Suprapubic skin (tissue), 4 donors: ENCODE data around the gene DBN1. TPM values are rescaled to one million over a fixed set of nuclear protein-coding genes. Genes with fewer than 3 reads are reported as not detected.

Experiments used
- DNase-seq, 2 donors: peaks; one replicate each; pipeline ENCODE4 v3.0.0-alpha.2; 2019; ENCODE audit warnings: low spot score in 2 of 2
- H3K27ac ChIP-seq: fragments of 200-600 bp; sonication (generic); one replicate; pipeline ENCODE4 v1.5.1; 2019
- H3K27me3 ChIP-seq: fragments of 200-600 bp; sonication (generic); one replicate; pipeline ENCODE4 v1.5.1; 2019
- H3K36me3 ChIP-seq: fragments of 200-600 bp; sonication (generic); one replicate; pipeline ENCODE4 v1.5.1; 2019
- H3K4me1 ChIP-seq: fragments of 200-600 bp; sonication (generic); one replicate; pipeline ENCODE4 v1.5.1; 2019
- H3K4me3 ChIP-seq: fragments of 200-600 bp; sonication (generic); one replicate; pipeline ENCODE4 v1.5.1; 2019; ENCODE audit warnings: mild to moderate bottlenecking
- H3K9me3 ChIP-seq: fragments of 200-600 bp; sonication (generic); one replicate; pipeline ENCODE4 v1.5.1; 2019
- EP300 ChIP-seq: sonication (generic); formaldehyde crosslinking; IDR thresholded peaks from one replicate; pipeline ENCODE4 v1.6.1; 2017; ENCODE audit warnings: antibody characterized with exemption
- POLR2A ChIP-seq, 2 donors: fragments of 450-650 bp; IDR thresholded peaks; one replicate each; pipeline ENCODE4 v1.6.1; 2017; ENCODE audit warnings: antibody characterized with exemption in 2 of 2, mild to moderate bottlenecking in 2 of 2, moderate library complexity in 2 of 2
- POLR2AphosphoS5 ChIP-seq, 3 donors: sonication (generic); formaldehyde crosslinking; IDR thresholded peaks; one replicate each; pipeline ENCODE4 v1.6.1; 2017; ENCODE audit warnings: antibody characterized with exemption in 3 of 3
- WGBS: methylation state at CpG from one replicate; pipeline ENCODE4 v1.1.5; 2018; 5-methylcytosine and 5-hydroxymethylcytosine counted together
- total RNA-seq, 4 donors: library from RNA; depleted of rRNA; stranded (reverse); fragments of >200 nt; gene quantifications; one replicate each; pipeline ENCODE4 v1.1.0, GENCODE V29; 2016
- TF ChIP-seq, protein P1 (sequence below), 2 donors: fragments of 200-600 bp in 1 of 2; fragments of 450-650 bp in 1 of 2; sonication (generic) in 1 of 2; IDR thresholded peaks; one replicate each; pipeline ENCODE4 v1.5.1; 2016 to 2019; ENCODE audit warnings: antibody characterized with exemption in 2 of 2, mild to moderate bottlenecking in 1 of 2, moderate library complexity in 1 of 2

The DBN1 gene
- total RNA-seq, 4 donors from 2014 or later: 13.1 to 43.4 (median 25.3) TPM

- no peak overlapping the region for H3K4me3 ChIP-seq
- no peaks in the 10 kb centered on the region for H3K9me3 ChIP-seq
- H3K4me1 ChIP-seq: peaks cover 36% of the 10 kb centered on the region
- H3K36me3 ChIP-seq: no peaks in the 10 kb centered on the region
- no peak overlapping the region for H3K27ac ChIP-seq
- no peaks in the 10 kb centered on the region for H3K27me3 ChIP-seq
- DNase-seq: peak; percentile 93 to 94
- TF ChIP-seq EP300: no peak
- TF ChIP-seq, protein P1, sequence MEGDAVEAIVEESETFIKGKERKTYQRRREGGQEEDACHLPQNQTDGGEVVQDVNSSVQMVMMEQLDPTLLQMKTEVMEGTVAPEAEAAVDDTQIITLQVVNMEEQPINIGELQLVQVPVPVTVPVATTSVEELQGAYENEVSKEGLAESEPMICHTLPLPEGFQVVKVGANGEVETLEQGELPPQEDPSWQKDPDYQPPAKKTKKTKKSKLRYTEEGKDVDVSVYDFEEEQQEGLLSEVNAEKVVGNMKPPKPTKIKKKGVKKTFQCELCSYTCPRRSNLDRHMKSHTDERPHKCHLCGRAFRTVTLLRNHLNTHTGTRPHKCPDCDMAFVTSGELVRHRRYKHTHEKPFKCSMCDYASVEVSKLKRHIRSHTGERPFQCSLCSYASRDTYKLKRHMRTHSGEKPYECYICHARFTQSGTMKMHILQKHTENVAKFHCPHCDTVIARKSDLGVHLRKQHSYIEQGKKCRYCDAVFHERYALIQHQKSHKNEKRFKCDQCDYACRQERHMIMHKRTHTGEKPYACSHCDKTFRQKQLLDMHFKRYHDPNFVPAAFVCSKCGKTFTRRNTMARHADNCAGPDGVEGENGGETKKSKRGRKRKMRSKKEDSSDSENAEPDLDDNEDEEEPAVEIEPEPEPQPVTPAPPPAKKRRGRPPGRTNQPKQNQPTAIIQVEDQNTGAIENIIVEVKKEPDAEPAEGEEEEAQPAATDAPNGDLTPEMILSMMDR (IDR thresholded peaks at IDR 0.05): peak; percentile 78 to 93
- 27% methylated on average over 6 of the region's 10 CpGs for WGBS
These were observed 27.5 kb upstream of the DBN1 start for GRCh38 chr5:177500685-177501522.

GRCh38 chr5:177499842-177500241, 26.4 kb upstream of the DBN1 start:
- Histone ChIP-seq H3K27ac (no peak overlapping the region), H3K27me3 (no peaks in the 10 kb centered on the region), H3K4me1 (peaks cover 46% of the 10 kb centered on the region), H3K9me3 (no peaks in the 10 kb centered on the region), H3K4me3 (no peak overlapping the region), H3K36me3 (no peaks in the 10 kb centered on the region)
- 85% methylated on average over 6 of the region's 6 CpGs for WGBS
- no peak for TF ChIP-seq EP300
- TF ChIP-seq POLR2A (IDR thresholded peaks at IDR 0.05): no peak
- TF ChIP-seq, protein P1 (IDR thresholded peaks at IDR 0.05): no peak
- no peak for TF ChIP-seq POLR2AphosphoS5 (IDR thresholded peaks at IDR 0.05)
- DNase-seq: no peak

DNA sequence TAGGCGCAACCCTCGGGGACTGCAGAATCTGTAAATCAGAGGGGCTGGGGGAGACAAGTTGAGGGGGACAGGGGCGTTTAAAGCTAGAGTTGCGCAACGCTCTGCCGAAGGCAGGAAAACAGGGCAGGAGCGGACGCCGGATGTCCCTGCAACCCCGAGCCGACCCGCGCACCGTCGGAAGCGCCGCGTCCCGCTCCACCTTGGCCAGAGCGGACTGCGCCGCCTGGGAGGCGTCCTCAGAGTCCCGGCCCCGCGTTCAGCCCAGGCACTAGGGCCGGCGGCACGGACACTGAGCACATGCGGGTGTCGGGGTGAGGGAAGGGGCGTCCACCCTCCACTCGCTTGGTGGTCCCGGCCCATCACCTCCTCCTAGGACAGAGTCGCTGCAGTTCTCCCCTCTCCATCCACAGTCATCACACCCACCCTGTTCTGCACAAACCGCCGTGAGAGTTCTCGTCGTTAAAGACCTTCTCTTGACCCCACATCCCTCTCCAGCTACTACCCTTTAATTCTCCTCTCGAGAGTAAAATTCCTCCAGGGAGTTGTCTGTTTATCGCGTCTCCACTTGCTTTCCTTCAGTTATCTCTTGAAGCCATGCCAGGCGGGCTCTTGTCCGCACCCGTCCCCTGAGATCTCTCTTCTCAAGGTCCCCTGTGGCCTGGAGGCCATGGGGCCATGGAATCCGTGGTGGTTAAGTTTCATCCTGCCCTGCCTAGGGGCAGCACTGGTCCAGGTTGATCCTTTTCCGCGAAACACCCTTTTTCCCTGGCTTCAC, 24.8 kb upstream of the DBN1 start:
- WGBS: 17% methylated on average over 30 of the region's 48 CpGs
- Histone ChIP-seq H3K27me3 (no peaks in the 10 kb centered on the region), H3K4me3 (peak overlapping the region; percentile 78), H3K36me3 (no peaks in the 10 kb centered on the region), H3K27ac (no peak overlapping the region), H3K9me3 (no peaks in the 10 kb centered on the region), H3K4me1 (peaks cover 63% of the 10 kb centered on the region)
- DNase-seq: no peak
- TF ChIP-seq EP300 (no peak), POLR2AphosphoS5 (IDR thresholded peaks at IDR 0.05) (no peak), POLR2A (IDR thresholded peaks at IDR 0.05) (no peak)
- TF ChIP-seq, protein P1 (IDR thresholded peaks at IDR 0.05): no peak

GRCh38 chr5:177497292-177498012, 24.0 kb upstream of the DBN1 start, which contains the start of gene PDLIM7:
TSS of gene PDLIM7 (minus strand) at chr5:177497604. CDS start at chr5:177496512, 1,092 bp downstream.
- peaks cover under 1% of the 10 kb centered on the region for H3K36me3 ChIP-seq
- DNase-seq: peak; percentile 96
- H3K9me3 ChIP-seq: no peaks in the 10 kb centered on the region
- WGBS: under 1% methylated on average over 31 of the region's 73 CpGs
- H3K27ac ChIP-seq: peak within 1 kb of the TSS; percentile 86
- peaks cover 67% of the 10 kb centered on the region for H3K4me1 ChIP-seq
- no peaks in the 10 kb centered on the region for H3K27me3 ChIP-seq
- TF ChIP-seq POLR2AphosphoS5 (IDR thresholded peaks at IDR 0.05): peak in 1 of 3 donors; percentile 80
- no peak for TF ChIP-seq EP300
- peak; percentile 61 to 71 for TF ChIP-seq POLR2A (IDR thresholded peaks at IDR 0.05)
- peak within 1 kb of the TSS; percentile 78 for H3K4me3 ChIP-seq

GRCh38 chr5:177496727-177497291, 23.4 kb upstream of the DBN1 start:
- peak overlapping the region; percentile 78 for H3K4me3 ChIP-seq
- no peaks in the 10 kb centered on the region for H3K27me3 ChIP-seq
- DNase-seq: peak in 1 of 2 donors; percentile 81
- H3K36me3 ChIP-seq: peaks cover 7% of the 10 kb centered on the region
- H3K9me3 ChIP-seq: no peaks in the 10 kb centered on the region
- WGBS: 0% methylated on average over 5 of the region's 29 CpGs
- peak overlapping the region; percentile 86 for H3K27ac ChIP-seq
- H3K4me1 ChIP-seq: peaks cover 67% of the 10 kb centered on the region
- no peak for TF ChIP-seq POLR2A (IDR thresholded peaks at IDR 0.05)
